Mucosa of stomach (tissue), 1 donor: Measurements from ENCODE around the gene SLC25A26.

Experiments used
- H3K27me3 ChIP-seq: one replicate; pipeline ENCODE4 v1.7.0; 2013; ENCODE audit warnings: mild to moderate bottlenecking, low read length; ENCODE audit not compliant: control insufficient read depth, insufficient read depth
- H3K36me3 ChIP-seq: one replicate; pipeline ENCODE4 v1.7.0; 2013; ENCODE audit warnings: low read length; ENCODE audit not compliant: control insufficient read depth, insufficient read depth
- H3K4me1 ChIP-seq: one replicate; pipeline ENCODE4 v1.7.0; 2013; ENCODE audit warnings: mild to moderate bottlenecking, low read length; ENCODE audit not compliant: control insufficient read depth, insufficient read depth
- H3K4me3 ChIP-seq: one replicate; pipeline ENCODE4 v1.7.0; 2013; ENCODE audit warnings: low read length
- H3K9ac ChIP-seq: one replicate; pipeline ENCODE4 v1.7.0; 2013; ENCODE audit warnings: mild to moderate bottlenecking, low read length, moderate library complexity
- H3K9me3 ChIP-seq: one replicate; pipeline ENCODE4 v1.7.0; 2013; ENCODE audit warnings: mild to moderate bottlenecking, low read length, moderate library complexity; ENCODE audit not compliant: control insufficient read depth
- donor health status: Pancreatic carcinoma.

The SLC25A26 gene

GRCh38 chr3:66344391-66344811, 123.6 kb downstream of the SLC25A26 start:
- H3K36me3 ChIP-seq = no peaks in the 10 kb centered on the region
- no peak overlapping the region for H3K4me3 ChIP-seq
- no peaks in the 10 kb centered on the region for H3K27me3 ChIP-seq
- H3K4me1 ChIP-seq = peaks cover 13% of the 10 kb centered on the region
- H3K9me3 ChIP-seq = no peaks in the 10 kb centered on the region
- no peak overlapping the region for H3K9ac ChIP-seq

GRCh38 chr3:66344848-66345578, 124.2 kb downstream of the SLC25A26 start:
- Histone ChIP-seq H3K9ac (no peak overlapping the region), H3K36me3 (no peaks in the 10 kb centered on the region), H3K4me3 (no peak overlapping the region), H3K9me3 (no peaks in the 10 kb centered on the region), H3K27me3 (no peaks in the 10 kb centered on the region), H3K4me1 (peaks cover 13% of the 10 kb centered on the region)

- Histone ChIP-seq H3K4me3 (no peak overlapping the region), H3K4me1 (peaks cover 13% of the 10 kb centered on the region), H3K9me3 (no peaks in the 10 kb centered on the region), H3K9ac (no peak overlapping the region), H3K36me3 (no peaks in the 10 kb centered on the region), H3K27me3 (no peaks in the 10 kb centered on the region)
Measured at GRCh38 chr3:66348704-66349103, 127.9 kb downstream of the SLC25A26 start.

- H3K27me3 ChIP-seq = no peaks in the 10 kb centered on the region
- no peak overlapping the region for H3K4me3 ChIP-seq
- no peaks in the 10 kb centered on the region for H3K36me3 ChIP-seq
- peaks cover under 1% of the 10 kb centered on the region for H3K4me1 ChIP-seq
- H3K9me3 ChIP-seq = no peaks in the 10 kb centered on the region
- no peak overlapping the region for H3K9ac ChIP-seq
Measured at GRCh38 chr3:66350601-66351000, 129.8 kb downstream of the SLC25A26 start.

GRCh38 chr3:66353039-66353438, 132.2 kb downstream of the SLC25A26 start:
- Histone ChIP-seq H3K36me3 (no peaks in the 10 kb centered on the region), H3K4me3 (no peak overlapping the region), H3K27me3 (no peaks in the 10 kb centered on the region), H3K9ac (no peak overlapping the region), H3K4me1 (no peaks in the 10 kb centered on the region), H3K9me3 (no peaks in the 10 kb centered on the region)

- H3K4me3 ChIP-seq = no peak overlapping the region
- no peaks in the 10 kb centered on the region for H3K9me3 ChIP-seq
- no peaks in the 10 kb centered on the region for H3K27me3 ChIP-seq
- no peak overlapping the region for H3K9ac ChIP-seq
- no peaks in the 10 kb centered on the region for H3K36me3 ChIP-seq
- H3K4me1 ChIP-seq = no peaks in the 10 kb centered on the region
Measured at GRCh38 chr3:66353530-66353929, 132.7 kb downstream of the SLC25A26 start.

- H3K36me3 ChIP-seq = no peaks in the 10 kb centered on the region
- H3K9ac ChIP-seq = no peak overlapping the region
- H3K4me1 ChIP-seq = no peaks in the 10 kb centered on the region
- no peak overlapping the region for H3K4me3 ChIP-seq
- no peaks in the 10 kb centered on the region for H3K27me3 ChIP-seq
- H3K9me3 ChIP-seq = no peaks in the 10 kb centered on the region
Measured at GRCh38 chr3:66354001-66354400, 133.2 kb downstream of the SLC25A26 start.

- Histone ChIP-seq H3K9ac (no peak overlapping the region), H3K27me3 (no peaks in the 10 kb centered on the region), H3K36me3 (no peaks in the 10 kb centered on the region), H3K4me3 (no peak overlapping the region), H3K4me1 (no peaks in the 10 kb centered on the region), H3K9me3 (no peaks in the 10 kb centered on the region)
Measured at GRCh38 chr3:66355394-66355793, 134.6 kb downstream of the SLC25A26 start.

GRCh38 chr3:66355997-66356396, 135.2 kb downstream of the SLC25A26 start:
- Histone ChIP-seq H3K9ac (no peak overlapping the region), H3K27me3 (no peaks in the 10 kb centered on the region), H3K36me3 (no peaks in the 10 kb centered on the region), H3K4me1 (no peaks in the 10 kb centered on the region), H3K4me3 (no peak overlapping the region), H3K9me3 (no peaks in the 10 kb centered on the region)

- no peaks in the 10 kb centered on the region for H3K9me3 ChIP-seq
- no peaks in the 10 kb centered on the region for H3K36me3 ChIP-seq
- no peaks in the 10 kb centered on the region for H3K4me1 ChIP-seq
- H3K9ac ChIP-seq = no peak overlapping the region
- no peak overlapping the region for H3K4me3 ChIP-seq
- no peaks in the 10 kb centered on the region for H3K27me3 ChIP-seq
Measured at GRCh38 chr3:66361356-66361755, 140.6 kb downstream of the SLC25A26 start.

GRCh38 chr3:66362541-66362941, 141.7 kb downstream of the SLC25A26 start:
- Histone ChIP-seq H3K4me1 (no peaks in the 10 kb centered on the region), H3K4me3 (no peak overlapping the region), H3K36me3 (no peaks in the 10 kb centered on the region), H3K9me3 (no peaks in the 10 kb centered on the region), H3K9ac (no peak overlapping the region), H3K27me3 (no peaks in the 10 kb centered on the region)

- no peaks in the 10 kb centered on the region for H3K9me3 ChIP-seq
- no peak overlapping the region for H3K9ac ChIP-seq
- no peak overlapping the region for H3K4me3 ChIP-seq
- H3K4me1 ChIP-seq = no peaks in the 10 kb centered on the region
- H3K27me3 ChIP-seq = no peaks in the 10 kb centered on the region
- H3K36me3 ChIP-seq = no peaks in the 10 kb centered on the region
Measured at GRCh38 chr3:66363148-66363547, 142.3 kb downstream of the SLC25A26 start.

- H3K4me3 ChIP-seq = no peak overlapping the region
- no peaks in the 10 kb centered on the region for H3K36me3 ChIP-seq
- no peaks in the 10 kb centered on the region for H3K4me1 ChIP-seq
- no peaks in the 10 kb centered on the region for H3K9me3 ChIP-seq
- no peaks in the 10 kb centered on the region for H3K27me3 ChIP-seq
- H3K9ac ChIP-seq = no peak overlapping the region
Measured at GRCh38 chr3:66365080-66365479, 144.3 kb downstream of the SLC25A26 start.
